GM19452 (cell line): ENCODE results near the gene TEAD4.

Source experiments
- ATAC-seq: cut with Tn5 transposase; IDR thresholded peaks from one replicate; pipeline ENCODE4 v1.9.1; 2021; ENCODE audit not compliant: unreplicated experiment

TEAD4 gene

DNA sequence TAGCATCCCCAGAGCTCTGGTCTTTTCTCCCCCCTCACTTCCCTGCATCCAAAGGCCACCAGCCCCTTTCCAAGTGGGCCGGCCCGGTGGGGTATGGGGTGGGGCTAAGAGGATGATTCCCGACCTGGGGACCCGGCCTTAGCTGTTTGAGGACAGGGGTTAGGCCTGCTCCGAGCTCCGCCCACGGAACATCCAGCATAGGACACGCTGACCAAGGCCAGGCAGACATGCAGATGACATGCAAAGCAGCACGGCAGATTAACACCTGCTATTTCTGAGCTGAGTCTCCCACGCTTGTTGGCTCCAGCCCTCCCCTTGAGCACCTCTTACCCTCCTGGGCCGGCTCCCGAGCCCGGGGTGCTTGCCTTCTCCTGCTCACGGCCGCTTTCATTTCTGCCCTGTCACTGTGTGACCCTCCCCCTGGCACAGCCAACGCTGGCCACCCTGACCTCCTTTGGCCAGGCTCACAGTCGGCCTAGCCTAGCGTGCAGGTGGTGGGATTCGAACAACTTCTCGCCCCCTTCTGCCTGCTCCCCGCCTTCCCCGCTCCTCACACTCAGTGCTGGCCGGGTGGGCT is 40.2 kb downstream of the TEAD4 start:
- no peak for ATAC-seq

GRCh38 chr12:3000548-3001275 is 41.5 kb downstream of the TEAD4 start:
- no peak for ATAC-seq

GRCh38 chr12:3002646-3003045 is 43.4 kb downstream of the TEAD4 start:
- ATAC-seq = no peak

DNA sequence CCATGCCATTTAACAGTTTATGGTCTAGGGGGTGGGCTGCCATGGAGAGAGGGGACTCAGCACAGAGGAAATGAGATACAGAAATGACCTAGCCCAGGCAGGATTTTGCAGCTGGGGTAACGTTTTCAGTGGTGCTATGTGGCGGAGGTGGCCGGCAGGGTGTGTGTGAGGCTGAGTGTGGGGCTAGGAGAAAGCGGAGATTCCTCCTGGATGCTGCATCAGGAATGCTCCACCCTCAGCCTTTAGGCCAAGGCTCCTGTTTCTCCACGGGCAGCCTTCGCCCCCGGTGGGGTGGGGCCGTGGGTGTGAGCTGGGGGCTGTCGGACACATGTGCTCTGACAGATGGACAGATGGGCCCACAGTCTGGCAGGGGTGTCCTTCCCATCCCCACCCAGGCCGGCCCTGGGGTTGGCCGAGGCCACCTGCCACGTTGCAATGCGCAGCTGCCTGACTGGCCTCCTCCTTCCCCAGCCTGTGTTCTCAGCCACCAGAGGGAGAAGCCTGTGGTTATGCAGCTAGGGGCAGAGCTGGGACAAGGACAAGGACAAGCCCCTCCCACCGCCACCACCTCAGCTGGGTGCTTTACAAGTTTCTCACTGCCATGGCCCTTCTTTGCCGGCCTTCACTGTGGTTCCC is 44.3 kb downstream of the TEAD4 start:
- no peak for ATAC-seq

DNA sequence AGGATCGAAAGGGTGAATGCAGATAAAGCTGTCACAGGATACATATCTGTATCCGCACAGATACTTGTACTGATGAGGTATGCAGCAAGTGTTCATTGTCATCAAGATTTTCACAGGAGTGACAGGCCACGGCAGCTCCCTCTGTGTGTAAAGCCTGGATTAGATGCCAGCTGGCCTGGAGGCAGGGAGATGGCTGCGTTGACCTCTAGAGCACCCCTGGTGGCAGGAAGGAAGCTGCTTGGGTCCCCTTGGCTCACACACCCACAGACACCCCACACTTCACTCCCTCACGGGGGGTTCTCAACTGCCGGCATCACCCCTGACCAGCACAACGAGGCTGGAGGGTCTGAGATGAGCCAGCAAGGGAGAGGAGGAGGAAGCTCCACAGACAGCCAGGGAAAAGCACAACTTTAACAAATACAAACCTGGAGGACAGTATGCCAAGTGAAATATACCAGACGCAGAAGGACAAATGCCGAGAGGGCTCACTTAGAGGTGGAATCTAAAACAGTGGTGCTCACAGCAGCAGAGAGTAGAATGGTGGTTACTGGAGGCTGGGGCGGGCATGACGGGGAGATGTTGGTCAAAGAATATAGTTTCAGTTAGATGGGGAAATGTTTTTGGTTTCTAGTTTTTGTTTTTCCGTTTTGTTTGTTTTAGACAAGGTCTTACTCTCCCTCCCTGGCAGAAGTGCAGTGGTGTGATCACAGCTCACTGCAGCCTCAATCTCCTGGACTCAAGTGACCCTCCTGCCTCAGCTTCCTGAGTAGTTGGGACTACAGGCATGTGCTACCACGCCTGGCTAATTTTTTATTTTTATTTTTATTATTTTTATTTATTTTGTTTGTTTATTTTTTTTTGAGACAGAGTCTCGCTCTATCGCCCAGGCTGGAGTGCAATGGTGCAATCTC is 45.7 kb downstream of the TEAD4 start:
- no peak for ATAC-seq

- no peak for ATAC-seq
These were observed 46.5 kb downstream of the TEAD4 start for GRCh38 chr12:3005736-3006135.

- no peak for ATAC-seq
These were observed 50.6 kb downstream of the TEAD4 start for GRCh38 chr12:3009780-3010179.

DNA sequence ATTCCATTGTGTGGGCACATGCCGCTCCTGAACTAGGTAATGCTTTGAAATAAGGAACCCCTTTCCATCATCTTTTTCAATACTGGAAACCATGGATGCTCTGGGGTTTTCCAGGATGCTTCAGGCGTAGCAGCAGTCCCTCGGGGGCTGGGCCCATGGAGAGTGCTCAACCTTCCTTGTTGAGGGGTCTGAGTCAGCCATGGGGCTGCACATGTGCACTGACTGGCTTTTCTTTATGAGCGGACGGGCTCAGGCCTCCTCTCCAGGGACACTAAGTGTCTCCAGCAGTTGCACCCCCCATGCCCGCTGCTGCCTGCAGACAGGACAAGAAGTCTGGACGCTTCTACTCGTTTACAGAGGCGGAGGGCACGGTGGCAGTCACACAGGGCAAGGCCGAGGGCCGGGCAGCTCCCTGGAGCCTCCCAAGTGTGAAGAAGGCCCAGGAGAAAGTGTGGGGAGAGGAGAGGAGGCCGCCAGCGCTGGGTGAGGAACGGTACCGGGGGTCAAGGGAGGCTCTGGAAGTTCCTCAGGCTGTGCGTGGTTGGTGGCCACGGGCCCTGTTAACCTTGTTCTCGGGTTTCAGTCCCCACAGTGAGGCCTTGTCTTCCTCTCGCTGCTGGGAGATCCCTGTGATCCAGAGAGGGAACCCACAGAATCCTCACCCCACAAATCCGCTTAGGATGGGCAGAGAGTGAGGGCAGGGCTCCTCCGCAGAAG is 51.2 kb downstream of the TEAD4 start:
- no peak for ATAC-seq

GRCh38 chr12:3012786-3013185 is 53.6 kb downstream of the TEAD4 start:
- ATAC-seq = no peak

GRCh38 chr12:3014641-3015040 is 55.4 kb downstream of the TEAD4 start:
- no peak for ATAC-seq

- no peak for ATAC-seq
These were observed 56.2 kb downstream of the TEAD4 start for GRCh38 chr12:3015356-3015755.

DNA sequence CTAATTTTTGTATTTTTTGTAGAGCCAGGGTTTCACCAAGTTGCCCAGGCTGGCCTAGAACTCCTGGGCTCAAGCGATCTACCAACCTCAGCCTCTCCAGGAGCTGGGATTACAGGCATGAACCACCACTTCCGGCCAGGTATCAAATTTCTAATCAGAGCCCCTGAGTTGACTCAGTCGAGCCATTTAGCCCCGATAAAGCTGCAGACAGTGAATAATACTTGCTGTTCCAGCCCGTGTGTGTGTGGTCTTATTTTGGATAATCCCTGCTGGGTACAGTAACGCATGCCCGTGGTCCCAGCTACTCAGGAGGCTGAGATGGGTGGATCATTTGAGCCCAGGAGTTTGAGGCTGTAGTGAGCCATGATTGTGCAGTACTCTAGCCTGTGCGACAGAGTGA is 57.0 kb downstream of the TEAD4 start:
- ATAC-seq = no peak

DNA sequence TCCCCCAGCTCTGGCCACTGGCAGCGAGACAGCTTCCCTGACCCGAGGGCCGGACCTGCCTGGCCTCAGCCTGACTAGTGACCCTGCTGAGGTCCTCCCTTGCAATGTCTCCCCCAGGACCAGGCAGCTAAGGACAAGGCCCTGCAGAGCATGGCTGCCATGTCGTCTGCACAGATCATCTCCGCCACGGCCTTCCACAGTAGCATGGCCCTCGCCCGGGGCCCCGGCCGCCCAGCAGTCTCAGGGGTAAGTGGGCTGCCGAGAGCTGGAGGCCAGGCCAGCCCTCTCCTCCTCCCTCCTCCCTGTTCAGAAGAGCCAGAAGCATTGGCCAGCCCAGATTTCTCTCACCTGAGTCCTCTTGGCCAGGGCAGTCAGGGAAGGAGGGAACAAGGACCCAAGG is 58.1 kb downstream of the TEAD4 start:
- ATAC-seq = no peak

GRCh38 chr12:3018284-3019004 is 59.2 kb downstream of the TEAD4 start:
- ATAC-seq = no peak

- ATAC-seq = no peak
These were observed 59.9 kb downstream of the TEAD4 start for GRCh38 chr12:3019005-3019680.

DNA sequence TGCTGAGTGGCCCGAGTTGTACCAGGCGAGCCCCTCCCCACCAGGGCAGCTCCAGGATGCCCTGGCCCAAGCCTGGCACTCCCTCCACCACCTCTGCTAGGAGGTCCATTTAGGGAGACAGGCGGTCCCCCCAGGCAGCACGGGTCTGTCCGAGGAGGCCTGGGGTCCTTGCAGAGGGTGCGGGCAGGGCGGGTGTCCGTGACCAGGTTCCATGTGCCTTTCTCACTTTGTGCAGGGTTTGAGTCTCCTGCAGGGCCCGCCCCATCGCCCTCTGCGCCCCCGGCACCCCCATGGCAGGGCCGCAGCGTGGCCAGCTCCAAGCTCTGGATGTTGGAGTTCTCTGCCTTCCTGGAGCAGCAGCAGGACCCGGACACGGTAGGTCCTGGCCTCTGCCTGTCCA is 61.2 kb downstream of the TEAD4 start:
- ATAC-seq = no peak

DNA sequence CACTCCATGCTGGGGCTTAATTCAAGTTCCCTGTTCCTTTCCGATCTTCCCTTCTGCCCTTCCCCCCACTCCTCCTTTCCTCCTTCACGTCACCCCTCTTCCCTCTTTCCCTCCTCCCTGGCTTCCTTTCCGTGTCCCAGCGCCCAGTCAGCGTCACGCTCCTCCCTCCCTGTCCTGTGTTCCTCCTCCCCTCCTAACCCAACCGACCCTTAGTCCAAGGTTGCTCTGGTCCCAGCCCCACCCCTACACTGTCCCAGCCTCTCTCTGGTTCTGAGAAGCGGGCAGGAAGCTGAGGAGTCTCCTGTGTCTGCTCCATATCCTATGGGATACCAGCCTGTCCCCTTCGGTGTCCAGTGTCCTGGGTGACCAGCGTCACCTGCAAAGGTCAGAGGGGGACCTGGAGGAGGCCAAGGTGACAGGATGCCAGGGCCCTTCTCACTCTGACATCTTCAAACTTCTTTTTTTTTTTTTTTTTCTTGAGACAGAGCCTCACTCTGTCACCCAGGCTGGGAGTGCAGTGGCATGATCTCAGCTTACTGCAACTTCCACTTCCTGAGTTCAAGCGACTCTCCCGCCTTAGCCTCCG is 61.7 kb downstream of the TEAD4 start:
- ATAC-seq = no peak

DNA sequence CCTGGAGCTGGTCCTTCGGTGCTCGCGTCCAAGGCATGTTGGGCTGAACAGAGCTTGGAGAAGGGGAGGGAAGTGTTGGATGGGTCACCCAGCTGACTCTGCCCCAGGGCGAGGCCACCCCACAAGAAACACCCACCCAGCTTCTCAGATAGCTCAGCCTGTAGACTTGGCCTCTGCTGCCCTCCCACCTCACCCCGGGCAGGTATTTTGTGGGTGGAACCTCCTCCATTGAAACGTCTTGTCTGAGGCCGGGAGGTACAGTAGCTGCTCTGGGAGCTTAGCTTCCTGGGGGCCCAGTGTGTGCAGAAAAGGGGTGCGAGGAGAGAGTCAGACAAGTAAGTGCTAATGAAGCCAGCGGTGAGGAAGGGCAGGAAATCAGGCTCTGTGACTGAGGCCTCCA is 63.2 kb downstream of the TEAD4 start:
- ATAC-seq = no peak

DNA sequence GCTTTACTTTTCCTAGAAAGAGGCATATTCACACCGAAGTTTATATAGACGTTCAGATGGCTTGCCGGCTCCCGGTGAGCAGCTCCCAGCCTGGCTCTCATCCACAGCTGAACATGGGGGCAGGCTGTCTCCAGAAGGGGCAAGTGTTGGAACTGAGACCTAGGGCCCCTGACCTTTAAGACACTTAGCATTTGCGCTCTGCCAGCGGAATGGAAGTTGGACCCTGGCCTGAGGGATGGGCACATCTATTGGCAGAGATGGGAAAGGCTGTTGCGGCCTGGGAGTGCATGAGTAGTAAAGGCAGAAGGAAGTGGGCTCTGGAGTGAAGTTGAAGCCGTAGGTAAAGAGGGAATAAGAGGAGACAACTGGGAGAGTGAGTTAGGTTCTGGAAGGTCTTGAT is 63.8 kb downstream of the TEAD4 start:
- no peak for ATAC-seq
